Muscle layer of colon (tissue), 2 donors: ENCODE measurements around the gene SOS1.

ENCODE experiments used
- H3K27ac ChIP-seq: one replicate; pipeline ENCODE4 v1.7.0; 2013; ENCODE audit warnings: low read depth, mild to moderate bottlenecking, low read length, moderate library complexity
- H3K27me3 ChIP-seq, 2 donors: one replicate each; pipeline ENCODE4 v1.7.0; 2013; ENCODE audit warnings: low read length in 2 of 2, mild to moderate bottlenecking in 2 of 2; ENCODE audit not compliant: insufficient read depth in 2 of 2, control insufficient read depth in 1 of 2
- H3K36me3 ChIP-seq: one replicate; pipeline ENCODE4 v1.7.0; 2013; ENCODE audit warnings: mild to moderate bottlenecking, low read length; ENCODE audit not compliant: insufficient read depth
- H3K4me1 ChIP-seq: one replicate; pipeline ENCODE4 v1.7.0; 2013; ENCODE audit warnings: mild to moderate bottlenecking, low read length; ENCODE audit not compliant: insufficient read depth
- H3K4me3 ChIP-seq, 2 donors: one replicate each; pipeline ENCODE4 v1.7.0; 2013; ENCODE audit warnings: low read length in 2 of 2, low read depth in 1 of 2, mild to moderate bottlenecking in 1 of 2, moderate library complexity in 1 of 2
- H3K9ac ChIP-seq: one replicate; pipeline ENCODE4 v1.7.0; 2013; ENCODE audit warnings: low read length
- H3K9me3 ChIP-seq: one replicate; pipeline ENCODE4 v1.7.0; 2013; ENCODE audit warnings: mild to moderate bottlenecking, low read length
- donor health status: abdominal sarcoma.
- donor health status: Adenocarcinoma of cecum.

Gene SOS1

DNA sequence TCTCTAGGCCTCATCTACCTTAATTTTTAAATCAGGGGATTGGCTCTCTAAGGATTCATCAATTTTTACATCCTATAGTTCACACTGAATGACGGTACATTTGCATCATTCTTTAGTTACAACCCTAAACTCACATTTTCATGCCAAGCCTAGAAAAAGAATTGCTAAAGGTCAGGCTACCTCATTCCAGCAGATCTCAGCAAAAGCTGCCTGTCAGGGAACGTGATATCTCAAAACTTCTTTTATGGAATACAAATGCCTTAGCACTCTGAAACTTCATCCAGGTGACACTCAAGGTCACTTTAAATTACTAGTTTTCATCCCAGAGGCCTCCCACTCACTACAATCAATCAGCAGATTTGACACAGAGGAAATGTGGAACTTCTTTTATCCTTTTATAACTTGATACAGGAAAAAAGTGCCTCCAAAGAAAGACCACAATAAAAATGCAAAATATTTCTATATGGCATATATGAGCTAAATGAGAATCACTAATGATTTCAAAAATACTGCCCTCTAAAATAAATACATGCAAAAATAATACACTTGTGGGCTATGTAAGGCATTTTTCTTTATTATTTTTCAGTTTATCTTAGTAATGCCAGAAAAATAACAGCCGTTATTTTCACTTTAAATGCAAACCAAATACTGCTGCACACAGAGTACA is 139.7 kb downstream of the SOS1 start:
- no peak overlapping the region for H3K9ac ChIP-seq
- no peaks in the 10 kb centered on the region for H3K9me3 ChIP-seq
- H3K27me3 ChIP-seq = no peaks in the 10 kb centered on the region
- no peaks in the 10 kb centered on the region for H3K4me1 ChIP-seq
- peaks cover 17% of the 10 kb centered on the region for H3K36me3 ChIP-seq
- H3K4me3 ChIP-seq = no peak overlapping the region
- no peak overlapping the region for H3K27ac ChIP-seq

DNA sequence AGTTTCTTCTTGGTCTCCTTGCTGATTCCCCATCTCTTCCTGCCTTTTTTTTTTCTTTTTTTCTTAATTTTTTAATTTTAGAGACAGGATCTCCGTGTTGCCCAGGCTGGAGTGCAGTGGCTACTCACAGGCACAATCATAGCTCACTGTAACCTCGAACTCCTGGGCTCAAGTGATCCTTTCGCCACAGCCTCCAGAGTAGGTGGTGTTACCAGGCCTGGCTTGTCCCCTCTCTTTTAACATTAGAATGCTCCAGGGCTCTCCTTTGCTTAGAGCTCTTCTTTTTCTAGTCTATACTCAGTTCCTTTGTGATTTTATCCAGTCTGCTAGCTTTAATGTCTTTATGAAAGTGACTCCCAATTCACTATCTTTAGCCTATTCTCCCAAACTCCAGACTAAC is 141.9 kb downstream of the SOS1 start:
- H3K4me3 ChIP-seq = no peak overlapping the region
- no peaks in the 10 kb centered on the region for H3K27me3 ChIP-seq
- H3K9ac ChIP-seq = no peak overlapping the region
- H3K27ac ChIP-seq = no peak overlapping the region
- peaks cover 3% of the 10 kb centered on the region for H3K36me3 ChIP-seq
- no peaks in the 10 kb centered on the region for H3K4me1 ChIP-seq
- H3K9me3 ChIP-seq = no peaks in the 10 kb centered on the region

DNA sequence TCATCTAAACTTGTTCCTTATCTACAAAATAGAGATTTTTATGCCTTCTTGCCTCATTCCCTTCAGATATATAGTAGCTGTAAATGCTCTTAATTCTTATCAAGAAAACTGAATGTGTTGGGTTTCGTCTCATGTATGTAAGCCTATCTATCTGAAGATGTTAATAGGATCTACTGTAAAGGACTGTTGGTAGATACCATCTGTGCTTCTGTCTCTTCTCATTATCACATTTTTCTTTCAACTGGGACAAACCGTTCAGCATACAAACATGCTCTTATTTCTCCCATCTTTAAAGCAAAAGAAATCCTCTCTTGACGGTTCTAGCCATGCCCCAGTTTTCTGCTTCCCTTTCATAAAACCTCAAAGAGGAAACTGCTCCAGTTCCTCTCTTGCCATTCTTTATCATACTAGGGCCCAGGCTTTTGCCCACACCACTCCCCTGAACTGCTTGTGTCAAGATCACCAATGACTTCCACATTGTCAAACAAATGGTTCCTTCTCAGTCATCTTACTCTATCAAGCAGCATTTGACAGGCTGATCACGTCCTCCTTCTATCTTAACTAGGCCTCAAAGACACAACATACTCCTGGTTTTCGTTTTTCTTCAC is 142.5 kb downstream of the SOS1 start:
- Histone ChIP-seq H3K9ac (no peak overlapping the region), H3K9me3 (no peaks in the 10 kb centered on the region), H3K27me3 (no peaks in the 10 kb centered on the region), H3K36me3 (no peaks in the 10 kb centered on the region), H3K4me1 (no peaks in the 10 kb centered on the region), H3K27ac (no peak overlapping the region), H3K4me3 (no peak overlapping the region)

DNA sequence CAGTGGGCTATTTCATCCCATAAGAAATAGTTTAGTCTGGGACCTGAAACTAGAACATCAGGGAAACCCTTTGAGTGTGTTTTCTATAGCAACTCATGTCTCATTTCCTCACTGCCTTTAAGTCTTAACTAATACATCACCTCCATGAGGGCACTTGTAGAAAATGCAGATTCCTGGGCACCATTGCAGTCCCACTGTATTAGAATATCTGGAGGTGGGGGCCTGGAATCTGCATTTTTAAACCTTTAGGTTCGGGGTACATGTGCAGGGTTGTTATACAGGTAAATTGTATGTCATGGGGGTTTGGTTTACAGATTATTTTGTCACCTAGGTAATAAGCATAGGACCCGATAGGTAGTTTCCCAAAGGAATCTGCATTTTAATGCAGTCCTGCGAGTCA is 143.8 kb downstream of the SOS1 start:
- Histone ChIP-seq H3K4me1 (no peaks in the 10 kb centered on the region), H3K27me3 (no peaks in the 10 kb centered on the region), H3K36me3 (no peaks in the 10 kb centered on the region), H3K9ac (no peak overlapping the region), H3K27ac (no peak overlapping the region), H3K4me3 (no peak overlapping the region), H3K9me3 (no peaks in the 10 kb centered on the region)

DNA sequence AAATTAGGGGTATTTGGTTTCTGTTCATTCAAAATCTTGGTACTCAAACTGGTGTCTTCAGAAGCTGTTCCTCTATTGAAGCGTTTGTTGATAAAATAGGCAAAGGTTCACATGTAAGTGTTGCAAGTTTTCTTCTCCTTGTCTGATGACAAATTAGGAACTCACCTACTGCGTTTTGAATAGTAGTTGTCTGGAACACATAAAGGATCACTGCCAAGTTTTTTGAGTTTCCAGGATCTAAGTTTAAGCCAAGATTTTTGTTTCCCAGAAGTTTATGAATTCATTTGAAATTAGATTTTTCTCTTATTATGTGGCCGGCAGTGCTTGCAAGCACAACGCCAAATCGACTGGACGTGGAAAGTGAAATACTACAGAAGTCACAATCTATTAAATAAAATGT is 145.8 kb downstream of the SOS1 start:
- H3K36me3 ChIP-seq = no peaks in the 10 kb centered on the region
- no peaks in the 10 kb centered on the region for H3K27me3 ChIP-seq
- H3K27ac ChIP-seq = no peak overlapping the region
- H3K4me1 ChIP-seq = no peaks in the 10 kb centered on the region
- no peak overlapping the region for H3K4me3 ChIP-seq
- no peaks in the 10 kb centered on the region for H3K9me3 ChIP-seq
- no peak overlapping the region for H3K9ac ChIP-seq

DNA sequence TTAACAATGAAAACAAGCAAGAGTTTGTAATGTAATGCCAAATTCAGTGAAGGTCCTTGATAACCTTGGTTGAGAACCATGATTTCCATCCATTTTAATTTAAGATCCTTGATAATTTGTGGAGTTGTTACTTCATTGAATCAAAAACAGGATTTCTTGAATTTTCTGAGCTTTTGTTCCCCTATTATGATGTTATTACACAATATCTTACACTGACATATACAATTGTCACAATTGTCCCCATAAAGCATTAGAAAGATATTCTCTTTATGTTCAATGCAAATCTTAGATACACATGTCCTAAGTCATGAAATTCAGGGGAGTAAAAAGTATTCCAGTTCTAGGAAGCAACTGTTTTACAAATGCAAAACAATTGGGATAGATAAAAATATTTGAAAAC is 147.6 kb downstream of the SOS1 start:
- H3K27me3 ChIP-seq = no peaks in the 10 kb centered on the region
- no peaks in the 10 kb centered on the region for H3K4me1 ChIP-seq
- no peak overlapping the region for H3K9ac ChIP-seq

DNA sequence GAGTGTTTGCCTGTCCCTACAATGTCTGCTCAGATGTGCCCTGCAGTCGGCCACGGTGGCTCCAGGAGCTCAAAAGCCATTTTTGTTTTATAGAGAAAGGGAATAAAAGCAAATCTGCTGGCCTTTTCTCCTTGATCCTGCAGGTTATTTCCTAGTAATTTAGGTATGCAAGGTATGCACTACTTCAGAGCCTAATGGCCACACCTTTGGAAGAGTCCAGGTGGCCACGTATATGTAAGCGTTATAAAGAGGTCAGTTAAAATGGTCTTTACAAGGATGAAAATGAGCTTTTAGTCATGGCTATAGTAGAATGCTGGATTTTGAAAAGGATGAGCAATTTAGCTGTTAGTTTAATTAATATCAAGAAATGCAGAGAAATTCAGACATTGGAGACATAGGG is 149.5 kb downstream of the SOS1 start:
- H3K36me3 ChIP-seq = no peaks in the 10 kb centered on the region
- no peak overlapping the region for H3K9ac ChIP-seq
- no peaks in the 10 kb centered on the region for H3K4me1 ChIP-seq
- no peak overlapping the region for H3K4me3 ChIP-seq
- no peaks in the 10 kb centered on the region for H3K9me3 ChIP-seq
- H3K27ac ChIP-seq = no peak overlapping the region
- no peaks in the 10 kb centered on the region for H3K27me3 ChIP-seq

More for the DNA sequence above, 147.6 kb downstream of the SOS1 start:
- Histone ChIP-seq H3K27ac (no peak overlapping the region), H3K4me3 (no peak overlapping the region), H3K36me3 (no peaks in the 10 kb centered on the region), H3K9me3 (no peaks in the 10 kb centered on the region)

DNA sequence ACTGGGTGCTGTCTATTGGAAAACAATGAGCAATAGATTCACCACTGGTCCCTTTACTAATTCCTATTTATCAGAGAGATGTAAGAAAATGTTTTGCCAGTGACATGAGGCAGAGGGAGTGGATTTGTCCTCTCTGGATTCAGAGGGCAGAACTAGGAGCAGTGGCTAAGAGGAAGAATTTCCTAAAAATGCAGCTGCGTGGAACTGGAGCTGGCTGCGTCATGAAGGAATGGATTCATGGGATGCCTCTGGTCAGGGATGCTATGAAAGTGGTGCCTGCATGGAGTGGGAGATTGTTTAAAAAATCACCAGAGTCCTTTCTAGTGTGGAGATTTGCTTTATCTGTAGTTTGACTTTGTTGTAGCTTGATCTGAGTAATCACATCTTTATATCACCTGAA is 152.8 kb downstream of the SOS1 start:
- no peaks in the 10 kb centered on the region for H3K36me3 ChIP-seq

DNA sequence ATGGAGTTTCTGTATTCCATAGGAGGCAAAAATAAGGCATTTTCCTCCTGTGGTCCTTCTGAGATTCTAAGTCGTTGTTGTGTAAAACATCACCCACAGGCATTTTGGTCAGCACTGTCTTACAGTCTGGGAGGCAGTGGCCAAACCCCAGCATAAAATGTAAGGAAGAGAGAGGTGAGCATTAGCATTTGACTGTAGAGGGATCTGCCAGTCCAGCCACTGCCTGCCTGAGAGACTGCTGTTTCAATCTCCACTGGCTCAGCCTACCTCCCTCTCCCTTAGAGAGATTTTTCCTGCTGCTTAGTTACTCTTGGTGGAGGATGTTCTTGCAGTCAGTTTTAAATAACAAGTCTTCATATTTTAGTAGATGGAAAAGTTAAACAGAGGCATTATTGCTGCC is 154.2 kb downstream of the SOS1 start:
- H3K9me3 ChIP-seq = no peaks in the 10 kb centered on the region

More for the DNA sequence above, 152.8 kb downstream of the SOS1 start:
- no peak overlapping the region for H3K27ac ChIP-seq
- no peaks in the 10 kb centered on the region for H3K9me3 ChIP-seq
- H3K4me1 ChIP-seq = no peaks in the 10 kb centered on the region
- no peak overlapping the region for H3K9ac ChIP-seq
- no peak overlapping the region for H3K4me3 ChIP-seq
- no peaks in the 10 kb centered on the region for H3K27me3 ChIP-seq

DNA sequence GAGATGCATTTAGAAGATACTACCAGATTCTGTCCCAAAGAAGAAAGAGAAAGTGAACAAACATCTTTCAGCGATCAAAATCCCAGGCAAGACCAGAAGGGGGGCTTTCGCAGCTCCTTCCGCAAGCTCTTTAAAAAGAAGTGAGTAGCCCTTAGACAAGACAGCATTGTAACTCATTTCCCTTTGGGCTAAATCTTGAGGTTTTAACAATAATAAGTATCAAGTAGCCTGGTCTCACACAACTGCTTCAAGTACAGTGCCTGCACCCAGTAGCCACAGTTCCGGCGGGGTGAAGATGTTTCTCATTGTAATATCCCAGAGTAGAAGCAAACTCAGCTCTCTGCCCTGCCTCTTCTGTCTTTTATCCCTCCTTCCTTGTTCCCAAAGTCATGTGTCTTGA is 154.8 kb downstream of the SOS1 start:
- no peaks in the 10 kb centered on the region for H3K4me1 ChIP-seq
- H3K9ac ChIP-seq = no peak overlapping the region
- H3K9me3 ChIP-seq = no peaks in the 10 kb centered on the region
- no peak overlapping the region for H3K27ac ChIP-seq
- H3K27me3 ChIP-seq = no peaks in the 10 kb centered on the region
- no peaks in the 10 kb centered on the region for H3K36me3 ChIP-seq
- no peak overlapping the region for H3K4me3 ChIP-seq

More for the DNA sequence above, 154.2 kb downstream of the SOS1 start:
- no peak overlapping the region for H3K9ac ChIP-seq
- H3K4me1 ChIP-seq = no peaks in the 10 kb centered on the region
- H3K27ac ChIP-seq = no peak overlapping the region
- no peaks in the 10 kb centered on the region for H3K27me3 ChIP-seq
- H3K4me3 ChIP-seq = no peak overlapping the region
- H3K36me3 ChIP-seq = no peaks in the 10 kb centered on the region

DNA sequence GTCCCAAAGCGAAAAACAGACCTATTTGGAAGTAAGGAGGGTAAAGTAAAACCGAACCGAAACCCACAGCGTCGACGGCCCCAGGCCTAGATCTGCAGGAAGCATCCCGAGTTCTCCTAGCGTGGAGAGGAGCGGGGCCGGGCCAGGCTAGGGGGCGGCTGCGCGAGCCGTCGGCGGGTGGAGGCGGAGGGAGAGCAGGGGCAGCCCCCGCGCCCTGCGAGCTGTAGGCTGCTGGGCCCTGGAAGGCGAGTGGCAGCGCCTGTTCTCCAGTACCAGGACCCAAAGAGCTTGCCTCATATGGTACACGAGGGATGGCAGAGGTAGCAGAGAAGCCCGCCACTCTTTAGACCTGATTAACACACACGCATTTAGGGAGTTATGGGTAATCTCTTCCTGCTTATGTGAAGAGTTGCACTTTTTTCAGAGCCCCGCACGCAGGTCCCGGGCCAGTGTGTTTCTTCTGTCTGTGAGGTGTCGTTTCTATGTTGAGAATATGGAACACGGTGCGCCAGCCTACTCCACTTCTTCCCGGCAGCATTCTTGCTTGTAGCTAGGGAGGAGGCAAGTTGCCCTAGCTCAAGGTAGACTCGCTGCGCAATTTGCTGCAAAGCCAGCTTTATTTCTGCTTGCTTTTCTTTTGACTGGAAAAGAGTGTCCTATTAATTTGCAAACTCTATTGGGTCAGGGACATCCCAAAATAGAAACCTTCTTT is 160.1 kb downstream of the SOS1 start:
- H3K4me1 ChIP-seq = peaks cover 4% of the 10 kb centered on the region
- H3K9me3 ChIP-seq = no peaks in the 10 kb centered on the region
- H3K27ac ChIP-seq = no peak overlapping the region
- peak overlapping the region; percentile 34 to 45 for H3K4me3 ChIP-seq
- no peak overlapping the region for H3K9ac ChIP-seq
- no peaks in the 10 kb centered on the region for H3K36me3 ChIP-seq
- H3K27me3 ChIP-seq = no peaks in the 10 kb centered on the region
